Frontal cortex (tissue), 4 donors: Measurements from ENCODE around the gene CTU2. TPM values are rescaled to one million over a fixed set of nuclear protein-coding genes. Genes with fewer than 3 reads are reported as not detected.

Experiments
- DNase-seq, 2 donors: peaks; one replicate each; pipeline ENCODE4 v3.0.0; 2012; ENCODE audit warnings: low spot score in 2 of 2
- FAIRE-seq: peaks from 2 replicates; lab custom pipeline; 2012; peaks lifted over from hg19 to GRCh38; lab: Jason Lieb, UNC
- total RNA-seq: library from RNA; depleted of rRNA; stranded (reverse); fragments of >200 nt; gene quantifications from one replicate; pipeline ENCODE4 v1.2.3, GENCODE V29; 2014
- donor health status: control.
- donor health status: control.
- donor health status: control.

The CTU2 gene
- total RNA-seq, 1 donor from 2014 or later: 15.1 TPM

DNA sequence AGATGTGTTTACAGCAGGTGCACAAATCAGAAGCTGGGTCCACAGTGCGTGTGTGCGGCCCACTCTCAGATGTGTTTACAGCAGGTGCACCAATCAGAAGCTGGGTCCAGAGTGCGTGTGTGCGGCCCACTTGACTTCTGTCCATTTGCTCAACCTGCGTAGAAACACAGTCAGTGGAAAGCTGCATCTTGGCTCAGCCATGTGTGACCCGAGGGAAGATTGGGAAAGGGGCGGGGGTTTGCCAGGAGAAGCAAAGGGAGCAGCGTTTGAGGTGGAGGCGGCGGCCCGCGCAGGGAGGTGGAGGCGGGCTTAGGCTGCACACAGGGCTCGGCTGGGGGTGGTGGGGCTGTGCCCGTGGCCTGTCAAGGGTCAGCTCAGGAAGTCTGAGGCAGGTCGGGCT lies 4.3 kb downstream of the CTU2 start:
- DNase-seq (no peak), FAIRE-seq (no peak)

- FAIRE-seq (no peak), DNase-seq (no peak)
Measured at GRCh38 chr16:88711750-88712340, 5.5 kb downstream of the CTU2 start.

DNA sequence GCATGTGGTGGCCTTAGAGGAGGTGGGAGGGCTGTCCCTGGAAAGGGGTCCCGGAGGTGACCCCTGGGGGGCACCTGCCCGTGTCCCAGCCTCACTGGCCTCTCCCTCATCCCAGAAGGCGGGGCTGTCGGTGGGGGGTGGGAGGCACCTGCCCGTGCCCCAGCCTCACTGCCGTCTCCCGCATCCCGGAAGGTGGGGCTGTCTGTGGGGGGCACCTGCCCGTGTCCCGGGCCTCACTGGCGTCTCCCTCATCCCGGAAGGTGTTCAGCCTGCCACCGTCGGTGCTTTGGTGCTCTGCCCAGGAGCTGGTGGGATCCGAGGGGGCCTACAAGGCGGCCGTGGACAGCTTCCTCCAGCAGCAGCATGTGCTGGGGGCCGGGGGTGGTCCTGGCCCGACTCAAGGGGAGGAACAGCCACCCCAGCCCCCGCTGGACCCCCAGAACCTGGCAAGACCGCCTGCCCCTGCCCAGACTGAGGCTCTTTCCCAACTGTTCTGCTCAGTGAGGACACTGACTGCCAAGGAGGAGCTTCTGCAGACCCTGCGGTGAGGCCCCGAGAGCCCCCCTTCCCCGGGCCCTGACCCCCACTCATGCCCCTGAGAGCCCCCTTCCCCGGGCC lies 6.2 kb downstream of the CTU2 start:
- FAIRE-seq (no peak), DNase-seq (no peak)

GRCh38 chr16:88713054-88713453 lies 6.8 kb downstream of the CTU2 start:
- no peak for FAIRE-seq

GRCh38 chr16:88713568-88714419 lies 7.5 kb downstream of the CTU2 start:
- FAIRE-seq: no peak
- no peak for DNase-seq

More at GRCh38 chr16:88713054-88713453, 6.8 kb downstream of the CTU2 start:
- DNase-seq: no peak

GRCh38 chr16:88714420-88715302 lies 8.4 kb downstream of the CTU2 start:
- DNase-seq (no peak), FAIRE-seq (no peak)

- no peak for FAIRE-seq
- DNase-seq: no peak
Measured at GRCh38 chr16:88715312-88716190, 9.2 kb downstream of the CTU2 start.

- no peak for FAIRE-seq
Measured at GRCh38 chr16:88716201-88716600, 9.9 kb downstream of the CTU2 start.

DNA sequence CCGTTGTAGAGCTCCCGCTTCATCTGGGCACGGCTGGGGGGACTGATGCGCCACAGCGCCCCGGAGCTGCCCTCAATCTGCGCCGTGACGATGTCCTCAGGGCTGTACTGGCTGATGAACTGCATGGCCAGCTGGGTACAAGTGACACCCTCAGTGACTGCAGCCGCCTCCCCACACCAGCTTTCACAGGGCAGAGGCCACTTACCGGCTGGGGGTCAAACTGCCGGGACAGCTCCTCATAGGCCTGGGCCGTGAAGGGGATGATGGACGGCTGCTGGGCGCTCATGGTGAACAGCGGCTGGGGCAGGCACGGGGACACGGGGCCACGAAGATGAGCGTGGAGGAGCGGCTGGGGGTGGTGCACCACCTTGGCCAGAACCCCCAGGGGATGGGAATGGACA lies 10.3 kb downstream of the CTU2 start:
- DNase-seq: no peak
- FAIRE-seq: no peak

More at GRCh38 chr16:88716201-88716600, 9.9 kb downstream of the CTU2 start:
- DNase-seq: no peak

DNA sequence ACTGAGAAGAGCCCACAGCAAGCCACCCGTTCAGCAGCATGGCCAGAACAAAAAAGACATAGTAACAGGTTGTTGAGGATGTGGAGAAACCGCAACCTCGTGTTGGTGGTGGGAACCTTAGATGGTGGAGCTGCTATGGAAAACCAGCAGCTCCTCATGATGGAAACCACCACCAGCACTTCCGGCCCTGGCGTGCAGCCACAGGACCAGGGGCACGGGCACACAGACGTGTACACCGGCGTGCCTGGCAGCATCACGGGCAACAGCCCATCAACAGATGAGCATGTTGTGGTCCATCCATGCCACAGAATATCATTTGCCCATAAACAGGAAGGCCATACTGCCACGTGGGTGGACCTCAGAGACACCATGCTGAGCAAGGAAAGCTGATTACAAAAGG lies 11.9 kb downstream of the CTU2 start:
- DNase-seq (no peak), FAIRE-seq (no peak)

DNA sequence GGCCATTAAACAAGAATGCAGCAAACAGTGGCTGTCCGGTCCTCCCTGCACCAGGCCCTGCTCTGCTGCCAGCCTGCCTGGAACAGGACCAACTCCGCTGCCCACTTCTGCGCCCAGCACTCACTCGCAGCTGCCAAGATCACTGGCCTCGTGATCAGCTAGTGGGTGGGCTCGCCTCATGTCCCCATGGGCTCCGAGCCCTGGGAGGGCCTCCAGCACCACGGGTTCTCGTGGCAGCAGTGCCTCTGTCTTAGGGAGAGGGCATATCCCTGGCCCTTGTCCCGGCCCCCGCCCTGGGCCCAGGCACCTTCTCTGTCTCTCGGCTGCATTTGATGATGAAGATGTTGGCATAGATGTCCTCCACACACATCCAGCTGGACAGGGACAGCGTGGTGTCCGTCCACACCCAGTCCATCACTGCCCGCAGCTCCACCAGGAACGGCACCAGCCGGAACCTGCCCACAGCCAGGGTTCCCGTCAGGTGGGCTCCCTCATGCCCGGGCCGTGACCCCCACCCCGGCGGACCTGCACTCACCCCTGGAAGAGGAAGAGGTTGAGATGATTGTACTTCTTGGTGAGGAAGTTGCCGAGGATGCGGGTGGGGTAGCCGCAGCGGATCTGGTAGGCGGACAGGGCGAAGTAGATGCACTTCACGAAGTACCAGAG lies 13.1 kb downstream of the CTU2 start:
- peak; percentile 84 to 85 for DNase-seq
- FAIRE-seq: no peak

- DNase-seq (no peak), FAIRE-seq (no peak)
Measured at GRCh38 chr16:88719933-88720296, 13.6 kb downstream of the CTU2 start.

- no peak for FAIRE-seq
- DNase-seq: no peak
Measured at GRCh38 chr16:88720396-88720970, 14.2 kb downstream of the CTU2 start.

GRCh38 chr16:88721236-88721635 lies 14.9 kb downstream of the CTU2 start:
- FAIRE-seq (no peak), DNase-seq (no peak)

DNA sequence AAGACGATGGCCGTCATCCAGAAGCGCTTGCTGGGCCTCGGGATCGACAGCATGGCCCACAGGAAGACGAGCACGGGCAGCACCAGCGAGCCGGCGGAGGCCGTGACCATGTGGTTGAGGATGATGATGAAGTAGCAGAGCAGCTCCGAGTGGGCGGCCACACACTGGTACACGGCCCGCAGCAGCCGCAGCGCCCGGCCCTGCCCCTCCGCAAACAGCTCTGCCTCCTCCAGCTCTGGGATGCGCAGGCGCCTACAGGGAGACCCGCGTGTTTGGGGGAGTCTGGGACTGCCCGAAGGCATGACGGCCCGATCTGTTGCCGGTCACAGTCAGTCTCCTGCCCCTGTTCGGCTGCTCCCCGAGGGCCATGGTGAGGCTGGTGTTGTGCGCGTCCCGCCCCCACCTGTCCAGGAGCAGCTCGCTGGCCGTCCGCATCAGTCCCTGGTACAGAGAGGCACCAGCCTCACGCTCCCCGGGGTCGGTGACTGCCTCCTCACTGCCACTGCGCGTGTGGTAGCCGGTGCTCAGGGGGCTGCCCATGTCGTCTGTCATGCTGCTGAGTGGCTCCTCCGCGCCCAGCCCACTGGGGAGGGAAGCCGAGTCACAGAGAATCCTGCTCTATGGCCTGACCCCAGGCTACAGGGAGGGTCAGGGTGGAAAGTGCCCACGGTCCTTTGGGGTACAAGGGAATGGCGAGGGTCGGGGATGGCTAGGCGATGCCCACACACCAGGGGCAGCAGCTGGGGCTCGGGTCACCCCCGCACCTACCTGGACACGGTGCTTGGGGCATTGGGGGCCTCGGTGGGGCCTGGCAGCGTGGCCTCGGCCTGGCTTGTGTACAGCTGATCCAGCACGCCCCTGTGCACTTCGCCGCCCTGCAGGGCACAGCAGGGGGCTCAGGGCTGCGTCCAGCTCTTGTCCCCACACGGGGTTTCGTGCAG lies 15.8 kb downstream of the CTU2 start:
- FAIRE-seq (no peak), DNase-seq (no peak)

- FAIRE-seq: no peak
Measured at GRCh38 chr16:88722784-88723506, 16.6 kb downstream of the CTU2 start.

DNA sequence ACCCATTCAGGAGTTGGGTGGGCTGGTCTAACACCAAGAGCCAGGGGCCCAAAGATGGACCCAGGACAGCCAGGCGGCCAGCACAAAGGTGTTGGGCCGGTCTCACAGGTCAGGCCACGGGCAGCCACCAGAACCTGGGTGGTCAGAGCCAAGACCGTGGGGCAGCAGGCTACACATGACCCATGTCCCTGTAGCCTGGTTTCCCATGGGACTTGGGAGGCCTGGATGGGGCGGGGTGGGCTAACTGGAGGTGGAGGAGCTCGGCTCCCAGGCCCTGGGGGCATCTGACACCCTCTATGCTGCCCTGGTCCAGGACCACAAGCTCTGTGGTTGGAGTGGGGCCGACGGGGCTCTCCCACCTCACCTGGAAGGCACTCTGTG lies 17.2 kb downstream of the CTU2 start:
- DNase-seq (no peak), FAIRE-seq (no peak)

More at GRCh38 chr16:88722784-88723506, 16.6 kb downstream of the CTU2 start:
- no peak for DNase-seq
